Right lobe of liver (tissue), 4 donors: Measurements from ENCODE around the gene PSMF1.
"Not testable (repeated sequence)": the region's sequence is repeated elsewhere in the genome, so short reads cannot be mapped to it uniquely, and the experiment has no call there.

ENCODE experiments used
- POLR2A ChIP-seq: fragments of 450-650 bp; IDR thresholded peaks from one replicate; pipeline ENCODE4 v1.6.1; 2017; ENCODE audit warnings: antibody characterized with exemption, mild to moderate bottlenecking
- TF ChIP-seq, protein P1 (sequence below), 4 donors: fragments of 200-600 bp in 3 of 4; fragments of 450-650 bp in 1 of 4; IDR thresholded peaks; one replicate each; pipeline versions ENCODE4 v1.5.1 to v1.8.0; 2016 to 2022; ENCODE audit warnings: antibody characterized with exemption in 4 of 4, mild to moderate bottlenecking in 2 of 4
- donor health status: DM: no; HTN: no; CAD: no.
- donor health status: DM: no; HTN: no; CAD: no.
- donor health status: DM: no; HTN: yes; CAD: no.

DNA sequence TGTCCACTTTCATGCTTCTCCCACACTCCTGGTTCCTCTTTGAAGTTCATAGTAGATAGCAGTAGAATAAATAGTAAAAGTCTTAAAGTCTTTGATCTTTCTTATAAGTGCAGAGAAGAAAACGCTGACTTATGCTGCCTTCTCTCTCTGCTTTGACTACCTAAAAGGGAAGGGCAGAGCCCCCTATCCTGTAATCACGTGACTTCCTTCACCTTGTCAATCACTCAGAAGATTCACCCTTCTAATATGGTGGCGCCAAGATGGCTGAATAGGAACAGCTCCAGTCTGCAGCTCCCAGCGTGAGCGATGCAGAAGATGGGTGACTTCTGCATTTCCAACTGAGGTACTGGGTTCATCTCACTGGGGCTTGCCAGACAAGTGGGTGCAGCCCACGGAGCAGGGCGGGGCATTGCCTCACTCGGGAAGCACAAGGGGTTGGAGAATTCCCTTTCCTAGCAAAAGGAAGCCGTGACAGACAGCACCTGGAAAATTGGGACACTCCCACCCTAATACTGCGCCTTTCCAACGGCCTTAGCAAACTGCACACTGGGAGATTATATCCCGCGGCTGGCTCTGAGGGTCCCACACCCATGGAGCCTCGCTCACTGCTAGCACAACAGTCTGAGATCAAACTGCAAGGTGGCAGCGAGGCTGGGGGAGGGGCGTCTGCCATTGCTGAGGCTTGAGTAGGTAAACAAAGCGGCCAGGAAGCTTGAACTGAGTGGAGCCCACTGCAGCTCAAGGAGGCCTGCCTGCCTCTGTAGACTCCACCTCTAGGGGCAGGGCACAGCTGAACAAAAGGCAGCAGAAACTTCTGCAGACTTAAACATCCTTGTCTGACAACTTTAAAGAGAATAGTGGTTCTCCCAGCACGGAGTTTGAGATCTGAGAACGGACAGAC, 98.4 kb downstream of the PSMF1 start:
- TF ChIP-seq, protein P1, sequence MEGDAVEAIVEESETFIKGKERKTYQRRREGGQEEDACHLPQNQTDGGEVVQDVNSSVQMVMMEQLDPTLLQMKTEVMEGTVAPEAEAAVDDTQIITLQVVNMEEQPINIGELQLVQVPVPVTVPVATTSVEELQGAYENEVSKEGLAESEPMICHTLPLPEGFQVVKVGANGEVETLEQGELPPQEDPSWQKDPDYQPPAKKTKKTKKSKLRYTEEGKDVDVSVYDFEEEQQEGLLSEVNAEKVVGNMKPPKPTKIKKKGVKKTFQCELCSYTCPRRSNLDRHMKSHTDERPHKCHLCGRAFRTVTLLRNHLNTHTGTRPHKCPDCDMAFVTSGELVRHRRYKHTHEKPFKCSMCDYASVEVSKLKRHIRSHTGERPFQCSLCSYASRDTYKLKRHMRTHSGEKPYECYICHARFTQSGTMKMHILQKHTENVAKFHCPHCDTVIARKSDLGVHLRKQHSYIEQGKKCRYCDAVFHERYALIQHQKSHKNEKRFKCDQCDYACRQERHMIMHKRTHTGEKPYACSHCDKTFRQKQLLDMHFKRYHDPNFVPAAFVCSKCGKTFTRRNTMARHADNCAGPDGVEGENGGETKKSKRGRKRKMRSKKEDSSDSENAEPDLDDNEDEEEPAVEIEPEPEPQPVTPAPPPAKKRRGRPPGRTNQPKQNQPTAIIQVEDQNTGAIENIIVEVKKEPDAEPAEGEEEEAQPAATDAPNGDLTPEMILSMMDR (IDR thresholded peaks at IDR 0.05), result not testable (repeated sequence)
- TF ChIP-seq POLR2A, result not testable (repeated sequence)
